Mucosa of rectum (tissue), 2 donors: ENCODE results near the gene PSD2.

Source experiments
- H3K27ac ChIP-seq, 2 donors: one replicate each; pipeline ENCODE4 v1.7.0; 2013; ENCODE audit warnings: inconsistent platforms in 2 of 2, low read depth in 2 of 2, low read length in 2 of 2
- H3K27me3 ChIP-seq, 2 donors: one replicate each; pipeline ENCODE4 v1.7.0; 2013; ENCODE audit warnings: low read length in 2 of 2; ENCODE audit not compliant: control insufficient read depth in 2 of 2, insufficient read depth in 2 of 2
- H3K36me3 ChIP-seq, 2 donors: one replicate each; pipeline ENCODE4 v1.7.0; 2013; ENCODE audit warnings: low read length in 2 of 2; ENCODE audit not compliant: control insufficient read depth in 2 of 2, insufficient read depth in 2 of 2
- H3K4me1 ChIP-seq, 2 donors: one replicate each; pipeline ENCODE4 v1.7.0; 2013; ENCODE audit warnings: low read length in 2 of 2, mild to moderate bottlenecking in 1 of 2; ENCODE audit not compliant: control insufficient read depth in 2 of 2, insufficient read depth in 2 of 2
- H3K4me3 ChIP-seq, 2 donors: one replicate each; pipeline ENCODE4 v1.7.0; 2013; ENCODE audit warnings: low read length in 2 of 2
- H3K9ac ChIP-seq, 2 donors: one replicate each; pipeline ENCODE4 v1.7.0; 2013; ENCODE audit warnings: low read length in 2 of 2, low read depth in 1 of 2, mild to moderate bottlenecking in 1 of 2
- H3K9me3 ChIP-seq, 2 donors: one replicate each; pipeline ENCODE4 v1.7.0; 2013; ENCODE audit warnings: low read length in 2 of 2; ENCODE audit not compliant: control insufficient read depth in 2 of 2
- donor health status: healthy.
- donor health status: Normal muscosa, but diverticular disease.

The PSD2 gene

DNA sequence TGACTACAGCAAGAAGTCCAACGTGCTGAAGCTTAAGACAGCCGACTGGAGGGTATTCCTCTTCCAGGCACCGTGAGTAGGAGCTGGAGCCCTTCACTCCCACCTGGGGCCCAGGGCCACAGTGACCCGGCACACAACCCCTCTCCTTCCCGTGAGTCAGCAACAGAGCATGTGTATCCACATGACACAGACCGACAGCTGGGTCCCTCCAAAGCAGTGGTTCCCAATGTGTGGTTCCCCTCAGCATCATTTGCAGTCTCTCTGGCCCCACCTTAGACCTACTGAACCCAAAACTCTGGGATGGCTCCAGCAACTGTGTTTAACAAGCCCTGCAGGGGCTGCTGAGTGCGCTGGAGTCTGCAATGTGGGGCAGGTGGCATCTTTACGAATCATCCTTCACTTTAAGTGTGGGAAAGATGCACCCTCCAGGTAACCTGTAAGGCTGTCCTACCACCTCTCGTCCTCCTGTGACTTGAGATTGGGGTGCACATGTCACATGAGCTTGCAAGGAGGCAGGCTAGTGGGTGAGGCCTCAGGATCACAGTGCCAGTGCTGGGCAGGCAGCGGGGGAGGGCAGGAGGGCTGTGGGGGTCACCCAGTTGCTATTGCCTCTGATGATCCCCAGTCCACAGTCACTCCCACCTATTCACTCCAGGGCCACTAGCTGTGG, 42.2 kb downstream of the PSD2 start:
- peaks cover 4% of the 10 kb centered on the region in 2 donors for H3K27me3 ChIP-seq
- H3K9me3 ChIP-seq: no peaks in the 10 kb centered on the region
- no peak overlapping the region for H3K4me3 ChIP-seq
- H3K27ac ChIP-seq: no peak overlapping the region
- H3K9ac ChIP-seq: no peak overlapping the region
- no peaks in the 10 kb centered on the region for H3K4me1 ChIP-seq
- H3K36me3 ChIP-seq: no peaks in the 10 kb centered on the region

DNA sequence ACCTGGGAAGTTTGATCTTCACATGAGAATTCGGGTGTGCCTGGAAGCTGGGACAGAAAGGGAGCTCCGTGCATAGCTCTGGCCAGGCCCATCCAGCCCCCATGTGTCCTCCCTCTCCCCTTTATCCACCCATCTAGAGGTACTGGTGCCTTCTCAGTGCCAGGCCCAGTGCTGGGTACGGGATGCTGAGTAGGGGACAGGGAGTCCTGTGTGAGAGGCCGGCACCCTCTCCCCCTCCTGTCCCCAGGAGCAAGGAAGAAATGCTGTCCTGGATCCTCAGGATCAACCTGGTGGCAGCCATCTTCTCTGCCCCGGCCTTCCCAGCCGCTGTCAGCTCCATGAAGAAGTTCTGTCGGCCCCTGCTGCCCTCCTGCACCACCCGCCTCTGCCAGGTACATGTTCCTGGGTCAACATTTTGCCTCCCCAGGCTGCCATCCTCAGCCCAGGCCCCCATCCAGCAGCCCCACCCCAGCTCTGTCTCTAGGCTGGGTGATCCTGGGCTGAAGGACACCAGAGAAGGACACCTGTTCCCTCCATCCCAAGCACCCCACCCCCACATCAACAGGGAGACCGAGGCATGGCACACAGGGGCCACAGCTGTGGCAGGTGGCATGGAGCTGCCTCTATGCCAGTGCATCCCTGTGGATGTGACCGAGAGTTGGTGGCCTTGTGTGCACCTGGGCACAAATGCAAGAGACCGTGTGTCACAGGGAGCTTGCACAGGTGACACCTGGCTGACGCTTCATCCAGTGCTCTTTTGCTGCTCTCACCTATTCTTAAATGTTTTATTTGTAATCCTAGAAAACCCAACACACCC, 43.0 kb downstream of the PSD2 start:
- H3K27me3 ChIP-seq: peaks cover 0 to 4% of the 10 kb centered on the region in 2 donors
- H3K9me3 ChIP-seq: no peaks in the 10 kb centered on the region
- H3K4me1 ChIP-seq: no peaks in the 10 kb centered on the region
- no peak overlapping the region for H3K9ac ChIP-seq
- no peak overlapping the region for H3K27ac ChIP-seq
- H3K36me3 ChIP-seq: no peaks in the 10 kb centered on the region
- no peak overlapping the region for H3K4me3 ChIP-seq

DNA sequence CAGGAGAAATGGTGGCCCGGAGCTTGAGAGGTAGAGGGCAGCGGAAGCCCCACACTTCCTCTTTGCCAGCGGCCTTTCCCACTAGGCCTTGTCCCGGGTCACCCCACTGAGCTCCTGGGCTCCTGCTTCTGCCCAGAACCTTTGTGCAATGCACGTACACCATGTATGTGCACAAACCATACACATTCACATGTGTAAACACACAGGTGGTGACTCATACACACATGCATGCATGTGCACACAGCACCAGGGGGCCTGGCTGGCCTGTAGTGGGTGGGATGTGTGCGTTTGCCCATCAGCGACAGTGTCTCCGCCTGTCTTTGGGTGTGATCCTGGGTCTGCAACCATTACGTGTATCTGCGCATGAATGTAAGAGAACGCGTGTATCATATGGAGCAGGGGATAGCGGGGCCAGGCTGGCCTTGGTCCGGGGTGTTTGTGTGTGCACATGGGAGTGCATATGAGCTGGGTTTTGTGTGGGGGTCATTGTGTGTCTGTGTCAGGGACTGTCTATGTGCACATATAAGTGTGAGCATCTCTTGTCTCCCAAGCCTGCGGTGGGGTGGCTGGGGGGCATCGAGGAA, 43.7 kb downstream of the PSD2 start:
- no peaks in the 10 kb centered on the region for H3K36me3 ChIP-seq
- no peaks in the 10 kb centered on the region for H3K4me1 ChIP-seq
- no peak overlapping the region for H3K27ac ChIP-seq
- peaks cover 0 to 4% of the 10 kb centered on the region in 2 donors for H3K27me3 ChIP-seq
- no peak overlapping the region for H3K9ac ChIP-seq
- H3K9me3 ChIP-seq: no peaks in the 10 kb centered on the region
- H3K4me3 ChIP-seq: no peak overlapping the region

- no peaks in the 10 kb centered on the region for H3K36me3 ChIP-seq
- H3K4me3 ChIP-seq: no peak overlapping the region
- no peak overlapping the region for H3K27ac ChIP-seq
- no peaks in the 10 kb centered on the region for H3K4me1 ChIP-seq
- no peak overlapping the region for H3K9ac ChIP-seq
- H3K27me3 ChIP-seq: peaks cover 0 to 4% of the 10 kb centered on the region in 2 donors
- H3K9me3 ChIP-seq: no peaks in the 10 kb centered on the region
Measured at GRCh38 chr5:139839918-139840317, 44.3 kb downstream of the PSD2 start.

DNA sequence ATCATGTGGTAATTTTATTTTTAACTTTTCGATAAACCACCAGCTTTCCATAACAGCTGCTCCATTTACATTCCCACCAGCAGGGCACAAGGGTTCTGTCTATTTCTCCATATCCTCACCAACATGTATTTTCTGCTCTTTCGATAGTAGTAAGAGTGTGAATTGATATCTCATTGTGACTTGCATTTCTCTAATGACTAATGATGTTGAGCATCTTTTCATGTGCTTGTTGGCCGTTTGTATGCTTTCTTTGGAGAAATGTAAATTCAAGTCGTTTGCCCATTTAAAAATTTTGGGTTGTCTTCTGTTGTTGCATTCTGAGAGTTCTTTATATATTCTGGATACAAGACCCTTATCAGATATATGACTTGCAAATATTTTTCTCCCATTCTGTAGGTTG, 45.9 kb downstream of the PSD2 start:
- no peaks in the 10 kb centered on the region for H3K36me3 ChIP-seq

DNA sequence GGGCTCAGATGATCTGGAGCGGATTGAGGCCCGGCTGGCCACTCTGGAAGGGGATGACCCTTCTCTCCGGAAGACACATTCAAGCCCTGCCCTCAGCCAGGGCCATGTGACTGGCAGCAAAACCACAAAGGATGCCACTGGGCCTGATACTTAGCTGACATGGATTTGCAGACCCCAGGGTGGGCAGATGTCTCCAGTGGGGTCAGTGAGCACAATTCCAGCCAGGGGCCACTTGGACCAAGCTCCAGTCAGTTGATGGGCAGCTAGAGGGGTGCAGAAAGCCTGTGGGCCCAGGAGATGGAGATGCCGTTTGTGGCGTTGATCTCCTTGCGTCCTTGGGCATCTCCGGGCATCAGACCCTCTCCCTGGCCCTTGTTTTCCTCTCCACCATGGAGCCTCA, 46.7 kb downstream of the PSD2 start:
- Histone ChIP-seq H3K36me3 (no peaks in the 10 kb centered on the region), H3K9ac (no peak overlapping the region), H3K9me3 (no peaks in the 10 kb centered on the region), H3K27ac (no peak overlapping the region), H3K4me1 (no peaks in the 10 kb centered on the region), H3K27me3 (peaks cover 14 to 23% of the 10 kb centered on the region in 2 donors), H3K4me3 (no peak overlapping the region)

More for the DNA sequence above, 45.9 kb downstream of the PSD2 start:
- Histone ChIP-seq H3K4me3 (no peak overlapping the region), H3K27me3 (peaks cover 9 to 16% of the 10 kb centered on the region in 2 donors), H3K9ac (no peak overlapping the region), H3K27ac (no peak overlapping the region), H3K4me1 (no peaks in the 10 kb centered on the region), H3K9me3 (no peaks in the 10 kb centered on the region)

- H3K27ac ChIP-seq: no peak overlapping the region
- H3K36me3 ChIP-seq: no peaks in the 10 kb centered on the region
- H3K4me3 ChIP-seq: no peak overlapping the region
- peaks cover 16 to 27% of the 10 kb centered on the region in 2 donors for H3K27me3 ChIP-seq
- no peak overlapping the region for H3K9ac ChIP-seq
- no peaks in the 10 kb centered on the region for H3K9me3 ChIP-seq
- H3K4me1 ChIP-seq: no peaks in the 10 kb centered on the region
Measured at GRCh38 chr5:139843991-139844390, 48.4 kb downstream of the PSD2 start.

- H3K4me1 ChIP-seq: no peaks in the 10 kb centered on the region
- H3K9me3 ChIP-seq: no peaks in the 10 kb centered on the region
- H3K36me3 ChIP-seq: no peaks in the 10 kb centered on the region
- H3K4me3 ChIP-seq: no peak overlapping the region
- no peak overlapping the region for H3K27ac ChIP-seq
- H3K27me3 ChIP-seq: peaks cover 16 to 29% of the 10 kb centered on the region in 2 donors
- H3K9ac ChIP-seq: no peak overlapping the region
Measured at GRCh38 chr5:139844472-139845145, 49.0 kb downstream of the PSD2 start.

- Histone ChIP-seq H3K4me3 (no peak overlapping the region), H3K36me3 (no peaks in the 10 kb centered on the region), H3K27ac (no peak overlapping the region), H3K9me3 (no peaks in the 10 kb centered on the region), H3K9ac (no peak overlapping the region), H3K4me1 (no peaks in the 10 kb centered on the region), H3K27me3 (peaks cover 16 to 29% of the 10 kb centered on the region in 2 donors)
Measured at GRCh38 chr5:139845846-139846681, 50.5 kb downstream of the PSD2 start.
